Adipose tissue (tissue), 3 donors: ENCODE measurements around the gene PDCD5. TPM values are rescaled to one million over a fixed set of nuclear protein-coding genes. Genes with fewer than 3 reads are reported as not detected.

Experiments used
- H3K27ac ChIP-seq: one replicate; pipeline ENCODE4 v1.5.1; 2013; ENCODE audit warnings: low read depth, low read length
- WGBS, 3 donors: extraction: QIAGEN DNeasy Blood & Tissue Kit; methylation state at CpG; one replicate each; pipeline ENCODE4 v1.1.7; 2013; 5-methylcytosine and 5-hydroxymethylcytosine counted together
- polyA plus RNA-seq, 3 donors: library from polyadenylated mRNA; stranded (reverse); fragments of 200-250 nt; gene quantifications; one replicate each; pipeline ENCODE4 v1.2.3, GENCODE V29; 2013
- donor health status: healthy with polysubstance abuse.
- donor health status: Bipolar disorder and iron deficiency.
- donor health status: healthy.

Gene PDCD5
- polyA plus RNA-seq, 3 donors = 80.4 to 121 (median 95.3) TPM

- H3K27ac ChIP-seq = no peak overlapping the region
- WGBS, 3 donors = 90 to 93% (median 92%) methylated on average over 23 of the region's 23 CpGs
Observed at GRCh38 chr19:32619051-32619685, 38.2 kb downstream of the PDCD5 start.

- WGBS, 3 donors = 67 to 77% (median 74%) methylated on average over 12 of the region's 12 CpGs
Observed at GRCh38 chr19:32622002-32622401, 41.0 kb downstream of the PDCD5 start.

GRCh38 chr19:32624410-32624809 is 43.4 kb downstream of the PDCD5 start:
- 76 to 93% (median 81%) methylated on average over 6 of the region's 6 CpGs for WGBS, 3 donors
- H3K27ac ChIP-seq = no peak overlapping the region

More at GRCh38 chr19:32622002-32622401, 41.0 kb downstream of the PDCD5 start:
- H3K27ac ChIP-seq = no peak overlapping the region

DNA sequence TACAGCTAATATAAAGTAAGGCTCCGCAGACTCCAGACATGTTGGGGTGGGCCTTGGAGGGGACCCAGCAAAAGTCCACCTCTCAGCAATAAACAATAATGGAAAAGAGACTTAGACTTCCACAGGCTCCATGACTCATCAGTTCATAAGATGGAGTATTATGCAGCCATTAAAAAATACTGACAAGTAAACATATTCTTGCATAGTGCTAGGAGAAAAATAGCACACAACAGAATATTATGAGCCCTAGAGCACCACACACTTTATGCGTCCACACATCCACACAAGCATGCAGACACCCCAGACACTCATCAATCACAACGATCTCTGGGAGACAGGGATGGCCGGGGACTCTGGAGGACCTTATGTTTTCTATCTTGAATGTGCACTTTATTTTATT is 46.0 kb downstream of the PDCD5 start:
- 95 to 96% (median 96%) methylated on average over 4 of the region's 4 CpGs for WGBS, 3 donors

GRCh38 chr19:32627714-32628270 is 46.8 kb downstream of the PDCD5 start:
- WGBS, 3 donors = 90 to 93% (median 91%) methylated on average over 15 of the region's 15 CpGs
- no peak overlapping the region for H3K27ac ChIP-seq

More for the DNA sequence above, 46.0 kb downstream of the PDCD5 start:
- no peak overlapping the region for H3K27ac ChIP-seq

DNA sequence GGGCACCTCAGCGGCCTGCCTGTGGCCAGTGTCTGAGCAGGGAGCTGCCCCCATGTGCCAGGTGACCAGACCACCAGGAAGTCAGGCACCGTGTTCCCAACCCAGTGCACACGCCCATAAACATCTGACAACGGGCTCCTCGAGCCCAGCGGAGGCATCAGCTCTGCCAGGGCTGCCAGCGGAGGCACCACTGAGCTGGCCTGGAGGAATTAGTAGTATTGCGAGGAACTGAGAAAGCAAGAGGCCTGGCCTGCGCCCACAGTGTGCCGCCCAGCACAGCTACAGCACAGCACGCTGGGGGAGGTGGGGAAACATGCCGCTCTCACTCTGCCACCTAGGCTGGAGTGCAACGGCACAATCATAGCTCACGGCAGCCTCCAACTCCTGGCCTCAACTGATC is 49.3 kb downstream of the PDCD5 start:
- H3K27ac ChIP-seq = no peak overlapping the region
- 83 to 88% (median 88%) methylated on average over 14 of the region's 14 CpGs for WGBS, 3 donors

DNA sequence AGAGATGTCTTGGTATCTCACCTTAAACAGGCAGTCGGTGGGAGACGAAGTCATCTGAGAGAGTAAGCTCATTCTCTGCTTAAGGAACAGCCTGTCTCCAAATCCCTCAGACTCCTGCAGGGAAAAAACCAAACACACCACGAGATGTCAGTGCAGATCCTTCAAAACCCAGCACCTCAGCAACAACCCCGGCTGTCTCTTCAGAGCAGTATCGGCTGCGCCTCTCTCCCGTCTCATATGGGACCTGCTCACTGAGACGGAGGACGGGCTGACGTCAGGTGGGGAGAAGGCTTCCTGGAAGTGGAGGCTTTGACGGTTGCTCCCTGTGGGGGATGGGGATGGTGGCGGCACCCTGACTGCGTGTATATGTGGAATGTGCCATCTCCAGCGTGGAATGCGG is 50.4 kb downstream of the PDCD5 start:
- WGBS, 3 donors = 91 to 95% (median 93%) methylated on average over 15 of the region's 15 CpGs
- H3K27ac ChIP-seq = no peak overlapping the region

Other genes with a start within 250 kb of the PDCD5 start
- 1 to 10 TPM; 3.0 to 5.8 (median 5.3) TPM for gene ZNF507, start 235.6 kb upstream of the PDCD5 start, polyA plus RNA-seq
- 1 to 10 TPM; 3.3 to 8.2 (median 5.8) TPM for gene DPY19L3, start 175.4 kb upstream of the PDCD5 start, polyA plus RNA-seq
- gene ANKRD27, start 94.0 kb downstream of the PDCD5 start, polyA plus RNA-seq = 10 to 100 TPM in 1 of 3 donors, 1 to 10 TPM in 2; 5.7 to 16.8 (median 9.5) TPM
- under 1 TPM; 0.03 to 0.22 (median 0.03) TPM for gene RGS9BP, start 94.7 kb downstream of the PDCD5 start, polyA plus RNA-seq
- gene NUDT19, start 110.6 kb downstream of the PDCD5 start, polyA plus RNA-seq = 1 to 10 TPM; 2.9 to 6.3 (median 4.3) TPM
- under 1 TPM; 0.02 to 0.22 (median 0.19) TPM for gene TDRD12, start 138.6 kb downstream of the PDCD5 start, polyA plus RNA-seq